ENCODE data around the gene RANBP1.

RANBP1 gene

DNA sequence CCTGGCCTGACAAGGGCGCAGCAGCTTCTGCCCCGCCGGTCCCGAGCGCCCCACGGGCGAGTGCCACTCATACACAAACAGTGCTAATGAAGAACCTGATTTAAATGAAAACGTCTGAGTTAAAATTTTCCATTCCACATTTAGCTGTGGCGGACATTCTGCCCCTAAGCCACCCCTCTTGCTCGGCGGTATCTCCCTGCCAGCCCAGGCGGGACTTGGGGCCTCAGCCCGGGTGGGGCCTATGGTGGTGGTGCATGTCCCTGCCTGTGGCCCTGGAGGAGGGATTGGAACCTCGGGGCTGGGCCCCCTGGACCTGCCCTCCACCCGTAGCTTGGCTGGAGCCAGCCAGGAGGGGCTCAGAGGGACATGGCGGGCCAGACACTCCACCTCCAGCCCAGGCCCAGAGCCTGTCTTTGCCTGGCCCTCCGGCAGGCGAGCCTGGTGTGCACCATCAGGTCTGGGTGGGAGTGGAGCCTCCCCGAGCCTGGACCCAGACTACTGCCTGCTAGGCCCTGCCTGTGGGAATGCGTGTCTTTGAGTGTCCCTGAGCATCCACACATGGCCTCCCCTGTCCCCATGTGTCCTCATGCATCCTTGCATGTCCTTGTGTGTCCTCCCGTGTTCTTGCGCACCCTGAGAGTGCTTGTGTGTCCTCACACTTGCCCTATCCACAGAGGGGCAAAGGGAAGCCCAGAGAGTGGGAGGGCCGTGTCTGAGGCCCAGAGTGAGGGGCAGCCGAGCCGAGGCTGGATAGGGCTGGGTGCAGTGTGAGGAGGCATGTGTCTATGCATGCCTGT, 20.1 kb downstream of the RANBP1 start:
- no peak for DNase-seq (ENCODE audit: low read depth in 3 of 3, low spot score in 1 of 3)

DNA sequence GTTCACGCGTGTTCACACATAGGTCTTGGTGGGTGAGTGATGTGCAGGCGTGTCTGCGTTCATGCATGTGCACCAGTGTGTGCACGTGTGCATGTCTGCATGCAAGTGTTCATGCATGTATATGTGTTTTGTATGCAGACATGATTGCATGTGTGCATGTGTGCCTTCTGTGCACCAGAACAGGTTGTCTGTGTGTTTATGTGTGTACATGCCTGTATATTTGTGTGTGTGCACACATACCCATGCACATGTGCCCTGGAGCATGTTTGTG, 20.6 kb downstream of the RANBP1 start:
- DNase-seq (ENCODE audit: low read depth in 3 of 3, low spot score in 1 of 3) = no peak

DNA sequence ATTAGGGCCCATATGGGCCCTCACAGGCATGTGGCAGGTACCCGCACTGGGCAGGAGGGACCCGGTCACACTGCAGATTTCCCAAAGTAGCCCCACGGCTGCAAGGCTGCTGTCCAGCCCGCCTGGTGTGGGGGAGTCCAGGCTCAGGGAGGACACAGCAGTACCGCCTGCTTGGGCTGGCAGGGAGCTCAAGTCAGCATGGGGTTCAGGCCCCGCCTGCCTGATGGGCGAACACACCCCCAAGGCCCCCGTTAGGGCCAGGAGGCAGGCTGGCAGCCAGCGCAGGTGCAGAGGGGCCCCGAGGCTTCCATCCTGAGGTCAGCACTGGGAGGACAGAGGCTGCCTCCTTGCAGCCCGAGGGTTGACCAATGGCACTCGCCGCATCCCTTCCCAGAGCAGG, 21.2 kb downstream of the RANBP1 start:
- no peak for DNase-seq (ENCODE audit: low read depth in 3 of 3, low spot score in 1 of 3)

DNA sequence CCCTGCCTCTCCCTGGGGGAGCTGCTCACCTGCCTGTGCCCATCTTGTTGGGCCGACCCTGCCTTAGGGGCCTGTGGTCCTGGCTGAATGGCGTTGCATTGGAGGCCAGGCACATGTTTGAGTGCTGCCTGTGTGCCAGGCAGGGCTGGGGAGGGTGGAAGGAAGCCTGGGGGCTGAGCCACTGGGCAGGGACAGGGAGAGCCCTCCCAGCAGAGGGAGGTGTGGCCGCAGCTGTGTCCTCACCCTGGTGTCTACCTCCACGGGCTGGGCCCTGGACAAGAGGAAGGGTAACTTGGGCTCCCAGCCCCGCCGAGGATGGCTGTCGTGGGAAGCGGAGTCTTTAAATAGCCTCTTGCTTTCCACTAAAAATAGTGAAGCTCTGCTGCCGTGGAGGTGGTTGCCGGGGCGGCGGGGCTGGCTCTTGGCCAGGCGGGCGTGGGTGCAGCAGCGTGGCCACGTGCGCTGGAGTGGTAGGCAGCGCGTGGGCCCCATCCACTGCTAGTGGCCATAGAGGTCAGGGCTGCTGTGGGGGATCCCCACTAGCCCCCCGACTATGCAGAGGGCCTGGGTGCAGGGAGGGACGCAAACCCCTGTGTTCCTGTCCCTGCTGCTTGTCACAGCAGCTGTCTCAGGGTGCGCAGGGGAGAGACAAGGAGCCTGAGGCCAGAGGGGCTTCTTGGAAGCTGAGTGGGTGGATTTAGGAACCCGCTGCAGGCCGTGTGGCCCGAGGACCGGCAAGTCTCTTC, 21.9 kb downstream of the RANBP1 start:
- DNase-seq (ENCODE audit: low read depth in 3 of 3, low spot score in 1 of 3) = no peak

DNA sequence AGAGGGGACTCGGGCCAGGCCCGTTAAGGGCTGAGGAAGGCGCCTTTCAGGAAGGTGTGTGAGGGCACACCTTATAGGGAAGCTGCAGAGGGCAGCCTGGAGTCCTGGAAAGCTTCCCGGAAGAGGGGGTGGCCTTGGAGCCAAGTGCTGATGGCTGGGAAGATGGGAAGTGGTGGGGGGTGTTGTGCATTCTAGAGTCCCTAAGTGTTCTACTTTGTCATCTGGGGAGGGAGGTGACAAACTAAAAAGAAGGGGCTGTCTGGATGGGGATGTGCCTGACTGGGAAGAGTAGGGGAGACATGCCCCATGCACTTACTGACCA, 22.5 kb downstream of the RANBP1 start:
- DNase-seq (ENCODE audit: low read depth in 3 of 3, low spot score in 1 of 3) = no peak

DNA sequence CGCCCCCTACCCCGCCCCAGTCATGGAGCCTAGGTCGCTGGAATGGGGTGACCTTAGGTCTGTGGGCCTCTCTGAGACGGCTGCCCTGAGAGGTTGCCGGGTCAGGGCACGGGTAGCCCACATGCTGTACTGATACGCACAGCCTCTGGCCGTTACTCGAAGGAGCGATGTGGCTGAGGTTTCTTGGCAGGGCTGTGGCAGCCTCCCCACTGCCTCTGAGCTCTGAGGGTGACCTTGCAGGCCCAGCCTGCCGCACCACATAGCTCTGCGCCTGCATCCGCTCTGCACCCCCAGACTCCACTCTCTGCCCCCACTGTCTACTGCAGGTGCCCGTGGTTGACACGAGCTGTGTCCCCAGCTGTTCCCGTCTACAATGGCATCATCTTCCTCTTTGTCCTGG, 23.0 kb downstream of the RANBP1 start:
- DNase-seq (ENCODE audit: low read depth in 3 of 3, low spot score in 1 of 3) = no peak

DNA sequence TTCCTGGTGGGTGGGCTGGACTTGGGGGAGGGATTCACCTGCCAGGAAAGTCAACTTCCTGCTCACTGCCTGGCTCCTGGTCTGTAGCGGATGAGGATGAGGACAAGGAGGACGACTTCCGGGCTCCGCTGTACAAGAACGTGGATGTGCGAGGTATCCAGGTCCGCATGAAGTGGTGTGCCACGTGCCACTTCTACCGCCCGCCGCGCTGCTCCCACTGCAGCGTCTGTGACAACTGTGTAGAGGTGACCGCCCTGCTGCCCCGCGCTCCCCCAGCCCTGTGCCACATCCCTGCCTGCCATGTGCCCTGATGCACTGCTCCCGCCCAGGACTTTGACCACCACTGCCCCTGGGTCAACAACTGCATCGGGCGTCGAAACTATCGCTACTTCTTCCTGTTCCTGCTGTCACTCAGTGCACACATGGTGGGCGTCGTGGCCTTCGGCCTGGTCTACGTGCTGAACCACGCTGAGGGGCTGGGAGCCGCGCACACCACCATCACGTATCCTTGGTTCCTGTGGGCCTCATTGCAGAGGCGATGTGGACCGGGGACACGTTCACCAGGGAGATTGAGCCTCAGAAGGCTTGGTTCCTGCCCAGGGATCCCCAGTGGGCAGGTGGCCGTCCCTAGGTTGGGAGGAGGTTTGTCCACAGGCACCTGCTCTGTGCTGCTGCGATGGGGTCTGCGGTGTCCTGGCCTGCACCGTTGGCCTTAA, 23.6 kb downstream of the RANBP1 start:
- no peak for DNase-seq (ENCODE audit: low read depth in 3 of 3, low spot score in 1 of 3)

DNA sequence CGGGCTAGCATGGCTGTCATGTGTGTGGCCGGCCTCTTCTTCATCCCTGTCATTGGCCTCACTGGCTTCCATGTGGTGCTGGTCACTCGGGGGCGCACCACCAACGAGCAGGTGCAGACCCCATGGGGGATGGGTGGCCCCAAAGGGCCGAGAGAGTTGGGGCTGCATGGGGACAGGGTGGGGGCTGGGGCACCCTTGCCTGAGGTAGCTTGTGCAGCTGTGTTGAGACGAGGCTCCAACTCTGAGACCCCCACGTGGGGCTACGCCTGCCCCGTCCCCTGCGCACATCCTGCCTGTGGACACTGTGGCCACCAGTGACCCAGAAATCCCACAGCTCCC, 24.2 kb downstream of the RANBP1 start:
- DNase-seq (ENCODE audit: low read depth in 3 of 3, low spot score in 1 of 3) = no peak

DNA sequence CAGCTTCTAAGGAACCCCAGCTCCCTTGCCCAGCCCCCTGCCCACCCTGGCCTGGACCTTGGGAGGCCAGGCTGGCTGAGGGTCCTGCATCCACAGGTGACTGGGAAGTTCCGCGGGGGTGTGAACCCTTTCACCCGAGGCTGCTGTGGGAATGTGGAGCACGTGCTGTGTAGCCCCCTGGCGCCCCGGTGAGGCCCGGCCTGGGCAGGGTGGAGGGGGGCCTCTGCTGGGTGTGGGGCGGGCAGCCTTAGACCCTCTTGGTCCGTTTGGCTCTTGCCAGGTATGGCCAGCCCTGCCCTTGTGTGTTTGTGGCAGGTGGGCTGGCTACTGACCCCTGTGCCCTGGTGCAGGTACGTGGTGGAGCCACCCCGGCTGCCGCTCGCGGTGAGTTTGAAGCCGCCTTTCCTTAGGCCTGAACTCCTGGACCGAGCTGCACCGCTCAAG, 24.6 kb downstream of the RANBP1 start:
- DNase-seq (ENCODE audit: low read depth in 3 of 3, low spot score in 1 of 3) = no peak

DNA sequence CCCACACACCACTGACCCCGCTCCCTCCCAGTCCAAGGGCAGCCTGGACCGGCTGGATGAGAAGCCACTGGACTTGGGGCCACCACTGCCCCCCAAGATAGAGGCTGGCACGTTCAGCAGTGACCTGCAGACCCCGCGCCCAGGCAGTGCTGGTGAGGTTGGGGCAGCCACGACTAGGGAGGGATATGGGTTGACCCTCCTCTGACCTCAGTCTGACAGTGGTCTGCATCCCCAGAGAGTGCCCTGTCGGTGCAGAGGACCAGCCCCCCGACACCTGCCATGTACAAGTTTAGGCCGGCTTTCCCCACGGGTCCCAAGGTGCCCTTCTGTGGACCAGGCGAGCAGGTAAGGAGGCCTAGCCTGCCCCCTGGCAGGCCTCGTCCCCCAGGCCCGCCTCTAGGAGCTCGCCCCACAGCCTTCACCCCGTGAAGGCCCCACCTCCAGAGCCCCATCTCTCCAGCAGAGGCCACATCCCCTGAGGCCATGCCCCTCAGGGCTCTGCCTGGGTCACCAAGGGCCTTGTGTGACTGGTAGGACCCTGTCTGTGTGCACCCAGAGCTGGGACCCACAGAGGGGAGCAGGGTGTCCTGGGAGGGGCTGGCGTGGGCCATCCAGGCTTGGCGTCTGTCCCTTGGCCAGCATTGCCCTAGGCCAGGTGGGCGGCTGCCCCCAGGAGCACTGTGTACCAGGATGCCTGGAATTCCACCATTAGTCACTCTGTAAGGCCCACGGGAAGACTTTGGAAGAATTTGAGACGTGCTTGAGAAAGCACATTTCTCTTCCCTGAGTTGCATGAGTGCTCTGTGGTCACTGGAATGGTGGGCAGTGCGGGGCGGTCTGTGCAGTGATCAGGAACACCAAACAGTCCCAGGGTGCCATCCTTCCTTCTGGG, 25.5 kb downstream of the RANBP1 start:
- no peak for DNase-seq (ENCODE audit: low read depth in 3 of 3, low spot score in 1 of 3)

DNA sequence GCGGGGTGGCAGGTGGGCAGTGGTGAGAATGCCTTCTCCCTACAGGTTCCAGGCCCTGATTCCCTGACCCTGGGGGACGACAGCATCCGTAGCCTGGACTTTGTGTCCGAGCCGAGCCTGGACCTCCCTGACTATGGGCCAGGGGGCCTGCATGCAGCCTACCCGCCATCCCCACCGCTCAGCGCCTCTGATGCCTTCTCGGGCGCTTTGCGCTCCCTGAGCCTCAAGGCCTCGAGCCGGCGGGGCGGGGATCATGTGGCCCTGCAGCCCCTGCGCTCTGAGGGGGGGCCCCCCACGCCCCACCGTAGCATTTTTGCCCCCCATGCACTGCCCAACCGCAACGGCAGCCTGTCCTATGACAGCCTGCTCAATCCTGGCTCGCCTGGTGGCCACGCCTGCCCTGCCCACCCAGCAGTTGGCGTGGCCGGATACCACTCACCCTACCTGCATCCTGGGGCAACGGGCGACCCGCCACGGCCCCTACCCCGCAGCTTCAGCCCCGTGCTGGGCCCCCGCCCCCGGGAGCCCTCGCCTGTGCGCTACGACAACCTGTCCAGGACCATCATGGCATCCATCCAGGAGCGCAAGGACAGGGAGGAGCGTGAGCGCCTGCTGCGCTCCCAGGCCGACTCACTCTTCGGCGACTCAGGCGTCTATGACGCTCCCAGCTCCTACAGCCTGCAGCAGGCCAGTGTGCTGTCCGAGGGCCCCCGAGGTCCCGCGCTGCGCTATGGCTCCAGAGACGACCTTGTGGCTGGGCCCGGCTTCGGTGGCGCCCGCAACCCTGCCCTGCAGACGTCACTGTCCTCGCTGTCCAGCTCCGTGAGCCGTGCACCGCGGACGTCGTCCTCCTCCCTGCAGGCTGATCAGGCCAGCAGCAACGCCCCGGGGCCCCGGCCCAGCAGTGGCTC, 27.1 kb downstream of the RANBP1 start:
- DNase-seq (ENCODE audit: low read depth in 3 of 3, low spot score in 1 of 3) = no peak

DNA sequence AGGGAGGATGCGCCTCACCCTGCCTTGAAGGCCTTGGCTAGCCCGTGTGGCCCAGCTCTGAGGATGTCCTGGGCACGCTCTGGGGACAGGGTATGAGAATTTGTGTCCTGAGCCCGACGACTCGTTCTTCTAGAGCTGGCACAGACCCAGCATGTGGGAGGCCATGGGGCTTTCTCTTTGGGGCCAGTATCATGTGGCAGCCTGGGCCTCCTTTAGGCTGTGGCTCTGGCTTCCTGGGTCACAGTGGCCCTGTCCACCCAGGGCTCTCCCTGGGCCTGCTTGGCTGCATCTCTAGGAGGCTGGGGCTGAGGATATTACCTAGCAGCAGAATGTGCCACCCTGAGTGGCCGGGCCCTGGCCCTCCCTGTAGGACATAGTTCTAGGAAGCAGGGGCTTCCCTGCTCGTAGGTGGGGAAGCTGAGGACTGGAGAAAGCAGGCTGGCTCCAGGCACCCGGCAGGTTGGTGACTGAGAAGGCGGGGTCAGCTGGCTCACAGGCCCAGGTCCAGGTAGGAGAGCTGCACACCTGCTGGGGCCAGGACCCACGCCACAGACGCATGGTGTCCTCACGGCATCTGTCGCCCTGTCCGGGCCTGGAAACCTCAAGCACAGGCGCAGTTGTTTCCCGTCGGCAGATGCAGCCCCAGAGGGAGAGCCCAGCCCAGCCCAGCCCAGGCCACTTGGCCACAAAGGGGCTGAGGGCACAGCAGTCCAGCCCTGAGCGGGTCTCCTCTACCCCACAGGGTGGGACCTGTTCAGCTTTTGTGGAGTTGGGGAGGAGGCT, 28.2 kb downstream of the RANBP1 start:
- no peak for DNase-seq (ENCODE audit: low read depth in 3 of 3, low spot score in 1 of 3)

DNA sequence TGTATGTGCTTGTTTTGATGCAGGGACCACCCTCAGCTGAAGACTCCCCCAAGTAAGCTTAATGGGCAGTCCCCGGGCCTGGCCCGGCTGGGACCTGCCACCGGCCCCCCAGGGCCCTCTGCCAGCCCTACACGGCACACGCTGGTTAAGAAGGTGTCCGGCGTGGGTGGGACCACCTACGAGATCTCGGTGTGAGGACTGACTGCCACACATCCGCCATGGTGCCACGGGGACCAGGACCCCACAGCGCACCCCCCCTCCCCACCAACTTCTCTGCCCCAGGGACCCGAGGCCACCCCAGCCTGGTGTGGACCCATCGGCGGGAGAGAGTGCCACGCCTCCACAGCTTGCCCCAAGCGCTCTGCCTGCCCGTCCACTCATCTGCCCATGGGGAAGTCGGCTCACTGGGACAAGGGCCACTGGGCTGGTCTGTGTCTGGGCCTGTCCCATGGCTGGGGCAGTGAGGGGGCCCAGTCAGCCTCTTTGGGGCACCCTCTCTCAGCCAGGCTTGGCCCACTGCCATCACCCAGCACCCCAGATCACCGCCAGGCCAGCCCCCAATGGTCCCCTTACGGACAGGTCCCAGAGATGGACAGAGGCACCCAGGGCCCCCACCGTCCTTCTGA, 29.4 kb downstream of the RANBP1 start:
- DNase-seq (ENCODE audit: low read depth in 3 of 3, low spot score in 1 of 3) = no peak

DNA sequence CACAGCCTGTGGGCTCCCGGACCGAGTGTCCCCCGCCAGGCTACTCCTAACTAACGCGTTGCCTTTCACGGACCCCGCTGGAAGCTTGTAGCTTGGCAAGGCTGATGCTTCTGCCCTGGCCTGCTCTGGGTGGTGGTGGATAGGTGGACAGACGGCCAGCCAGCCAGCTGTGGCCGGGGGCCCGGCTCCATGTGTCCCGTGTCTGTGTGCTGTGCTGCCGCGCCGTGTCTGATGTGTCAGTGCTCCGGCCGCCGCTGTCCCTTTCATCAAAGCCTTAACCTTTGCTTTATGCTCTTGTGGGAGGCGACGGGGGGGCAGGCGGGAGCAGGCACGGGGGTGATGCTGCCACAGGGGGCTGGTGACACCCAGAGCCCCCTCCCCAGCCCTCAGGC, 29.9 kb downstream of the RANBP1 start:
- no peak for DNase-seq (ENCODE audit: low read depth in 3 of 3, low spot score in 1 of 3)

DNA sequence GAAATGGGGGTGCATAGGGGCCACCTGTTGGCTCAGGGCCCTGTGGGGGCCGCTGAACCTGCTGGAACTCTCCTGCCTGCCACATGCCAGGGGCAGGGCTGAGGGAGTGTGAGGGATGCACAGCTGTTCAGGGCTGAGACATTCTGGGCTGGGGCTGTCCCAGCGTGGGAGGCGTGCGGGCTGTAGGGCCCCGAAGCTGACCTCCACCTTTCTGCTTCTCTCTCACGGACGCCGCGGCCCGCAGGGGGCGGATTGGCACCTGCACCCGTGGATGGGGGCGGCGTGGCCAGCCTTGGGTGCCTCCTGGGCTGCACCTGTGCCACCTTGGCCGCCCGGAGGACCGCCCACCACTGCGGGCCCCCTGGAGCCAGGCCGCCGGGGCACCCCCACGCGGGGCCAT, 30.9 kb downstream of the RANBP1 start:
- DNase-seq (ENCODE audit: low read depth in 3 of 3, low spot score in 1 of 3) = no peak

DNA sequence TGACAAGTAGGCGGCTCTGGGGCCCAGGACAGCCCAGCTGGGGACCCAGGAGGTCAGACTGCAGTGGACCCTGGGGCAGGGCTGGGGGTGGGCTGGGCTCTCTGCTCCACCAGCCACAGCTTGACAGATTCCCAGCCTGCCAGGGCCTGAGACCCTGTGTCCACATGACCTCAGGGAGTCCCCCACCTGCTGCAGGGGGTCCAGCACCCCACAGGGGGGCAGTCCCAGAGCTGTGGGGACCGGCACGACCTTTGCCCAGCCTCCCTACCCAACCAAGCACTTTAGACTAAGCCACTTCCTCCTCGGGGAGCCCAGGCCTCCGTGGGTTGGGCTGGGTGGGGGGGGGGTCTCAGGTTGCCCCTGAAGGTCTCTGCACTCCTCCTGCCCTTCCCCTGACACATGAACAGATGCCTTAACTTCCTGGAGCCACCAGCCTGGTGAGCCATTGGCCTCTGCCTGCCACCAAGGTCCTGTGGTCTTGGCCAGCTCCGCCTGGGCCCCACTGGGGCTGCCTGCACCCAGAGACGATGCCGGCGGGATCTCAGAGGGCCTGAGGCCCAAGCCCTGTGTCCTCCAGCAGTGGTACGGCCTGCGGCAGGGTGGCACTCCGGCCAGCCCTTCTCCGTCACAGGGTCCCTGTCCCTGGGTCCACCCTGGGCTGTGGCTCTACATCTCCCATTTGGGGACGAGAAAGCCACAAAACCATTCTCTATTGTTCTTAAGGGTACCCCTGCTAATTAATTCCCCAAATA, 31.5 kb downstream of the RANBP1 start:
- DNase-seq (ENCODE audit: low read depth in 3 of 3, low spot score in 1 of 3) = no peak

DNA sequence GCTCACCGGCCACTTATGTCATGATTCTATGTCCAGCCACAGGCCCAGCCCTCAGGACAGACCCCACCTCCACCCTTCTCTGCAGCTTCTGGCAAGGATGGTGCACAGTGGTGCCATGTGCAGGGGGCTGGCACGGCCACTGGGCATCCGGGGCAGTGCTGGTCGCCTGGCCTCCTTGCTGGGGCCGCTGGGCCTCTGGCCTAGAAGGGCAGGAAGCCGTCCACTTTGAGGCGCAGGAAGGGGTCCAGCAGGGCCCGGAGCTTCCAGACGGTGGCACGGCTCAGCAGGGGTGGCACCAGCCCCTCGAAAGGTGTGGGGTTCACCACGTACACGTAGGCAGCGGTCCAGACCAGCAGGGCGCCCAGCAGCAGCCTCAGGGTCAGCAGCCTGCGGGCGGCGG, 32.5 kb downstream of the RANBP1 start:
- DNase-seq (ENCODE audit: low read depth in 3 of 3, low spot score in 1 of 3) = no peak

All from stimulated activated CD4-positive, alpha-beta T cell treated with anti-CD3 and anti-CD28 coated beads, TNF-alpha, amount 100 ng/mL, for 1 hour (primary cell).